RWPE1 (cell line): ENCODE results near the gene ACVR1C.

Experiments used
- CTCF ChIA-PET: fragments of 350-600 bp; sonication (Branson Sonifier 250); formaldehyde crosslinking; extraction: SDS; loops from one replicate; lab custom pipeline; 2021; lab: Yijun Ruan, JAX
- POLR2A ChIA-PET: fragments of 400-600 bp; formaldehyde crosslinking; extraction: SDS; loops from one replicate; lab custom pipeline; 2020; ENCODE audit warnings: antibody characterized with exemption; ENCODE audit not compliant: low non-redundant PET; lab: Yijun Ruan, JAX
- DNase-seq: peaks from one replicate; pipeline ENCODE4 v3.0.0; 2012; ENCODE audit warnings: low spot score
- H3K27ac ChIP-seq: fragments of 450-650 bp; 2 replicates; pipeline ENCODE4 v1.5.1; 2017
- CTCF ChIP-seq: fragments of 450-650 bp; conservative IDR thresholded peaks from 2 replicates; pipeline ENCODE4 v1.5.1; 2017; ENCODE audit warnings: low read depth, mild to moderate bottlenecking

Gene ACVR1C

GRCh38 chr2:157611726-157612125, 16.9 kb downstream of the ACVR1C start:
- no peak for DNase-seq
- no peak overlapping the region for H3K27ac ChIP-seq
- ChIA-PET POLR2A (no interaction called here), CTCF (no interaction called here)
- TF ChIP-seq CTCF, result no peak

GRCh38 chr2:157611110-157611509, 17.6 kb downstream of the ACVR1C start:
- TF ChIP-seq CTCF, result no peak
- POLR2A ChIA-PET, result no interaction called here
- CTCF ChIA-PET, result interaction anchor here (0.7 kb wide), 1 partner anchor 82 kb away, joined by 3 read pairs; no protein-coding TSS in a partner anchor
- DNase-seq, result no peak
- H3K27ac ChIP-seq, result no peak overlapping the region

- CTCF ChIA-PET, result no interaction called here
- no peak overlapping the region for H3K27ac ChIP-seq
- no peak for DNase-seq
- POLR2A ChIA-PET, result no interaction called here
- no peak for TF ChIP-seq CTCF
Measured at GRCh38 chr2:157606534-157606933, 22.1 kb downstream of the ACVR1C start.

- TF ChIP-seq CTCF, result no peak
- POLR2A ChIA-PET, result no interaction called here
- H3K27ac ChIP-seq, result no peak overlapping the region
- no peak for DNase-seq
- CTCF ChIA-PET, result interaction anchor here (0.6 to 1.4 kb wide), 2 partner anchors 11 to 26 kb away, joined by 3 to 4 read pairs; no protein-coding TSS in a partner anchor
Measured at GRCh38 chr2:157603198-157603597, 25.5 kb downstream of the ACVR1C start.

GRCh38 chr2:157601807-157602206, 26.9 kb downstream of the ACVR1C start:
- no peak overlapping the region for H3K27ac ChIP-seq
- no peak for DNase-seq
- CTCF ChIA-PET, result interaction anchor here (0.6 to 1.2 kb wide), 2 partner anchors 23 to 91 kb away, joined by 3 to 4 read pairs; no protein-coding TSS in a partner anchor
- POLR2A ChIA-PET, result no interaction called here
- no peak for TF ChIP-seq CTCF

- DNase-seq, result peak; percentile 46
- ChIA-PET CTCF (interaction anchor here (0.5 to 1.1 kb wide), 6 partner anchors 87 to 1582 kb away, joined by 3 to 5 read pairs (median 3); no protein-coding TSS in a partner anchor), POLR2A (no interaction called here)
- H3K27ac ChIP-seq, result no peak overlapping the region
- TF ChIP-seq CTCF, result 0 out of 2 replicates have a peak, but pooled peaks have one; percentile 9
Measured at GRCh38 chr2:157596992-157597681, 31.5 kb downstream of the ACVR1C start.
